Breast epithelium (tissue), 3 donors: ENCODE measurements around the gene DIRAS1.

ENCODE experiments used
- POLR2A ChIP-seq: fragments of 450-650 bp; IDR thresholded peaks from one replicate; pipeline ENCODE4 v1.6.1; 2016; ENCODE audit warnings: antibody characterized with exemption, mild to moderate bottlenecking, moderate library complexity
- POLR2AphosphoS5 ChIP-seq, 3 donors: sonication (generic); formaldehyde crosslinking; IDR thresholded peaks; one replicate each; pipeline ENCODE4 v1.6.1; 2017; ENCODE audit warnings: antibody characterized with exemption in 3 of 3
- TF ChIP-seq, protein P1 (sequence below), 3 donors: fragments of 450-650 bp; IDR thresholded peaks; one replicate each; pipeline ENCODE4 v1.5.1; 2016 to 2017; ENCODE audit warnings: antibody characterized with exemption in 3 of 3, mild to moderate bottlenecking in 3 of 3, moderate library complexity in 3 of 3

DNA sequence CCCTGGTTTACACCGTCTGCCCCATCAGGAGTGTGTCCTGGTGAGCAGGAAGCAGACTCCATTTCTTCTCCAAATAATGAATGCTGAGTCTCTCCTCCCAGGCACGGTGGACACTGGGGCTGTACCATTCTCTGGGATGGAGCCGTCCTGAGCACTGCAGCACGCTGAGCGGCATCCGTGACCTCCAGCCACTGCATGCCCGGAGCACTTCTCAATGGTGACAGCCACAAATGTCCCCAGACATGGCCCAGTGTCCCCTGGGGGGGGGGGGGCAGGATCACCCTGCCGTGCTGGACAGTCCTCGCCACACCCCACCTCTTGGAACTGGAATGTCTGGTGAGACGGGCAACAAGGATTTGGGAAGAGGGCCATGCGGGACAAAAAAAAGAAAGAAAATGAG lies 56.1 kb downstream of the DIRAS1 start:
- TF ChIP-seq, protein P1, sequence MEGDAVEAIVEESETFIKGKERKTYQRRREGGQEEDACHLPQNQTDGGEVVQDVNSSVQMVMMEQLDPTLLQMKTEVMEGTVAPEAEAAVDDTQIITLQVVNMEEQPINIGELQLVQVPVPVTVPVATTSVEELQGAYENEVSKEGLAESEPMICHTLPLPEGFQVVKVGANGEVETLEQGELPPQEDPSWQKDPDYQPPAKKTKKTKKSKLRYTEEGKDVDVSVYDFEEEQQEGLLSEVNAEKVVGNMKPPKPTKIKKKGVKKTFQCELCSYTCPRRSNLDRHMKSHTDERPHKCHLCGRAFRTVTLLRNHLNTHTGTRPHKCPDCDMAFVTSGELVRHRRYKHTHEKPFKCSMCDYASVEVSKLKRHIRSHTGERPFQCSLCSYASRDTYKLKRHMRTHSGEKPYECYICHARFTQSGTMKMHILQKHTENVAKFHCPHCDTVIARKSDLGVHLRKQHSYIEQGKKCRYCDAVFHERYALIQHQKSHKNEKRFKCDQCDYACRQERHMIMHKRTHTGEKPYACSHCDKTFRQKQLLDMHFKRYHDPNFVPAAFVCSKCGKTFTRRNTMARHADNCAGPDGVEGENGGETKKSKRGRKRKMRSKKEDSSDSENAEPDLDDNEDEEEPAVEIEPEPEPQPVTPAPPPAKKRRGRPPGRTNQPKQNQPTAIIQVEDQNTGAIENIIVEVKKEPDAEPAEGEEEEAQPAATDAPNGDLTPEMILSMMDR (IDR thresholded peaks at IDR 0.05), result no peak
- no peak for TF ChIP-seq POLR2A
- no peak for TF ChIP-seq POLR2AphosphoS5 (IDR thresholded peaks at IDR 0.05)
